SKM-1 (cell line): ENCODE results near the gene HMGB1.
A peak's percentile ranks its signal among the peaks of the same experiment; 100 is the strongest.

Experiments used
- DNase-seq: peaks from one replicate; lab custom pipeline; 2025; ENCODE audit not compliant: unreplicated experiment; lab: John Stamatoyannopoulos, UW

Gene HMGB1

GRCh38 chr13:30465593-30466357 is at the start of gene HMGB1:
Gene HMGB1 (minus strand): TSS chr13:30465936. CDS start chr13:30463680, 2,256 bp downstream.
- DNase-seq = peak; percentile 96

GRCh38 chr13:30510811-30511371 is 45.2 kb upstream of the HMGB1 start:
- DNase-seq = no peak

- DNase-seq = no peak
These were observed 44.4 kb upstream of the HMGB1 start for GRCh38 chr13:30510091-30510490.

GRCh38 chr13:30509254-30510050 is 43.7 kb upstream of the HMGB1 start:
- no peak for DNase-seq

GRCh38 chr13:30504081-30504480 is 38.3 kb upstream of the HMGB1 start:
- no peak for DNase-seq

GRCh38 chr13:30502237-30502636 is 36.5 kb upstream of the HMGB1 start:
- no peak for DNase-seq

GRCh38 chr13:30499338-30499737 is 33.6 kb upstream of the HMGB1 start:
- no peak for DNase-seq

- DNase-seq = no peak
These were observed 30.4 kb upstream of the HMGB1 start for GRCh38 chr13:30496147-30496546.

GRCh38 chr13:30495746-30496145 is 30.0 kb upstream of the HMGB1 start:
- no peak for DNase-seq

- no peak for DNase-seq
These were observed 28.1 kb upstream of the HMGB1 start for GRCh38 chr13:30493658-30494381.

GRCh38 chr13:30487075-30487470 is 21.3 kb upstream of the HMGB1 start:
- DNase-seq = no peak

GRCh38 chr13:30486230-30487074 is 20.7 kb upstream of the HMGB1 start:
- DNase-seq = no peak

GRCh38 chr13:30481241-30481760 is 15.6 kb upstream of the HMGB1 start:
- no peak for DNase-seq

- no peak for DNase-seq
These were observed 14.7 kb upstream of the HMGB1 start for GRCh38 chr13:30480292-30480950.

GRCh38 chr13:30479883-30480219 is 14.1 kb upstream of the HMGB1 start:
- DNase-seq = no peak

- DNase-seq = no peak
These were observed 13.6 kb upstream of the HMGB1 start for GRCh38 chr13:30479154-30479882.

GRCh38 chr13:30477346-30478195 is 11.8 kb upstream of the HMGB1 start:
- peak; percentile 17 for DNase-seq

GRCh38 chr13:30473675-30474074 is 7.9 kb upstream of the HMGB1 start:
- DNase-seq = no peak
